Airway epithelial cell (primary cell): ENCODE results near the gene STRN4. TPM values are rescaled to one million over a fixed set of nuclear protein-coding genes. Genes with fewer than 3 reads are reported as not detected.

Experiments used
- total RNA-seq: library from RNA; depleted of rRNA; stranded (reverse); fragments of >200 nt; gene quantifications from 2 replicates; pipeline ENCODE4 v1.2.3, GENCODE V29; 2015

Gene STRN4
- 65.4 and 88.2 TPM in 2 replicates for total RNA-seq

GRCh38 chr19:46746281-46747057 lies at the start of gene STRN4:
Gene STRN4 (minus strand): TSS chr19:46746450. CDS start chr19:46746430, 20 bp downstream.

GRCh38 chr19:46788262-46788967 lies 42.2 kb upstream of the STRN4 start, which contains the start of gene SLC1A5:
Gene SLC1A5 (minus strand): TSS chr19:46788594. CDS start chr19:46787965, 629 bp downstream.

GRCh38 chr19:46745521-46746280 lies 549 bp downstream of the STRN4 start, which contains the start of gene FKRP:
Gene FKRP (plus strand): TSS chr19:46746057. CDS start chr19:46755451, 9,394 bp downstream.

GRCh38 chr19:46717034-46717715 lies 29.1 kb downstream of the STRN4 start, which contains the start of gene PRKD2:
Gene PRKD2 (minus strand): TSS chr19:46717114. CDS start chr19:46716370, 744 bp downstream.

Other genes with a start within 250 kb of the STRN4 start
- gene CALM3, start 145.1 kb downstream of the STRN4 start, total RNA-seq = 294 and 303 TPM in 2 replicates
- 0.05 and 0.21 TPM in 2 replicates for gene PTGIR, start 121.4 kb downstream of the STRN4 start, total RNA-seq
- not detected in 2 replicates for gene GNG8, start 110.2 kb downstream of the STRN4 start, total RNA-seq
- not detected in 2 replicates for gene DACT3, start 85.3 kb downstream of the STRN4 start, total RNA-seq
- 27.9 and 39.0 TPM in 2 replicates for gene PRKD2, start 29.3 kb downstream of the STRN4 start, total RNA-seq
- gene FKRP, start 393 bp downstream of the STRN4 start, total RNA-seq = 9.0 and 12.6 TPM in 2 replicates
- 155 and 199 TPM in 2 replicates for gene SLC1A5, start 42.1 kb upstream of the STRN4 start, total RNA-seq
- gene AP2S1, start 104.4 kb upstream of the STRN4 start, total RNA-seq = 331 and 340 TPM in 2 replicates
- gene ARHGAP35, start 114.5 kb upstream of the STRN4 start, total RNA-seq = 21.7 and 28.5 TPM in 2 replicates